HepG2 (cell line): Measurements from ENCODE around the gene EXOC7. TPM values are rescaled to one million over a fixed set of nuclear protein-coding genes. Genes with fewer than 3 reads are reported as not detected.
A peak's percentile ranks its signal among the peaks of the same experiment; 100 is the strongest.

Source experiments
- DNMT1 ChIP-seq: sonication (generic); formaldehyde crosslinking; IDR thresholded peaks from 2 replicates; pipeline ENCODE4 v1.5.1; 2020; ENCODE audit warnings: mild to moderate bottlenecking, missing genetic modification reagents
- DR1 ChIP-seq: sonication (generic); formaldehyde crosslinking; IDR thresholded peaks from 2 replicates; pipeline ENCODE4 v1.8.0; 2021; ENCODE audit warnings: mild to moderate bottlenecking, missing genetic modification reagents, inconsistent platforms
- EEA1 ChIP-seq: sonication (generic); formaldehyde crosslinking; IDR thresholded peaks from 2 replicates; pipeline ENCODE4 v1.5.1; 2020; ENCODE audit warnings: mild to moderate bottlenecking, missing genetic modification reagents, borderline replicate concordance
- ELF3 ChIP-seq: IDR thresholded peaks from 2 replicates; pipeline ENCODE4 v1.6.1; 2016; ENCODE audit warnings: missing genetic modification reagents, missing compliant biosample characterization
- GLMP ChIP-seq: sonication (generic); formaldehyde crosslinking; IDR thresholded peaks from 2 replicates; pipeline ENCODE4 v1.9.0; 2021; ENCODE audit warnings: missing genetic modification reagents, mild to moderate bottlenecking, borderline replicate concordance
- HIVEP1 ChIP-seq: sonication (generic); formaldehyde crosslinking; IDR thresholded peaks from 2 replicates; pipeline ENCODE4 v1.4.0; 2020; ENCODE audit warnings: mild to moderate bottlenecking, missing genetic modification reagents
- HNRNPL ChIP-seq: fragments of 200-400 bp; formaldehyde crosslinking; IDR thresholded peaks from 2 replicates; pipeline ENCODE4 v1.6.1; 2017; ENCODE audit warnings: mild to moderate bottlenecking, low read depth, low read length
- NR1H2 ChIP-seq: sonication (generic); formaldehyde crosslinking; IDR thresholded peaks from 2 replicates; pipeline ENCODE4 v1.8.1; 2022; ENCODE audit warnings: low read depth, missing genetic modification reagents, borderline replicate concordance
- NR2F1 ChIP-seq, 2 experiments: fragments of 450-650 bp in 1 of 2; formaldehyde crosslinking in 1 of 2; IDR thresholded peaks; 2 replicates each; pipeline versions ENCODE4 v1.5.0 to v1.6.1; 2016 to 2020; ENCODE audit warnings: mild to moderate bottlenecking in 1 of 2, missing compliant biosample characterization in 1 of 2, missing genetic modification reagents in 1 of 2, moderate library complexity in 1 of 2
- PATZ1 ChIP-seq: sonication (generic); formaldehyde crosslinking; IDR thresholded peaks from 2 replicates; pipeline ENCODE4 v1.4.0; 2020; ENCODE audit warnings: missing genetic modification reagents
- SNAPC2 ChIP-seq: sonication (generic); formaldehyde crosslinking; IDR thresholded peaks from 2 replicates; pipeline ENCODE4 v1.8.1; 2022; ENCODE audit warnings: mild to moderate bottlenecking, missing genetic modification reagents
- ZNF12 ChIP-seq: sonication (generic); formaldehyde crosslinking; IDR thresholded peaks from 2 replicates; pipeline ENCODE4 v1.5.0; 2020; ENCODE audit warnings: missing genetic modification reagents
- ZNF18 ChIP-seq: sonication (generic); formaldehyde crosslinking; IDR thresholded peaks from 2 replicates; pipeline ENCODE4 v1.8.0; 2022; ENCODE audit warnings: mild to moderate bottlenecking, missing genetic modification reagents; ENCODE audit not compliant: insufficient replicate concordance
- ZNF253 ChIP-seq: sonication (generic); formaldehyde crosslinking; IDR thresholded peaks from 2 replicates; pipeline ENCODE4 v1.8.0; 2022; ENCODE audit warnings: mild to moderate bottlenecking, missing genetic modification reagents, borderline replicate concordance
- ZNF282 ChIP-seq: fragments of 450-650 bp; IDR thresholded peaks from 2 replicates; pipeline ENCODE4 v1.6.1; 2018; ENCODE audit not compliant: partially characterized antibody
- ZNF547 ChIP-seq: sonication (generic); formaldehyde crosslinking; IDR thresholded peaks from 2 replicates; pipeline ENCODE4 v1.5.1; 2020; ENCODE audit warnings: mild to moderate bottlenecking, missing genetic modification reagents
- ZNF775 ChIP-seq: sonication (generic); formaldehyde crosslinking; IDR thresholded peaks from 2 replicates; pipeline ENCODE4 v1.4.0; 2020; ENCODE audit warnings: missing genetic modification reagents, mild to moderate bottlenecking, moderate library complexity, borderline replicate concordance
- ZSCAN12 ChIP-seq: sonication (generic); formaldehyde crosslinking; IDR thresholded peaks from 2 replicates; pipeline ENCODE4 v1.9.0; 2021; ENCODE audit warnings: mild to moderate bottlenecking, missing genetic modification reagents
- polyA plus RNA-seq, 8 experiments: library from polyadenylated mRNA; depleted of rRNA in 3 of 8; stranded (reverse) in 7 of 8; unstranded in 1 of 8; fragments of >200 nt; fragmentation: Illumina TruSeq in 4 of 8; extraction: Trizol in 4 of 8; gene quantifications; 2 replicates each; pipeline versions ENCODE4 v1.2.1 to v1.2.3, GENCODE V29; 2011 to 2016; ENCODE audit warnings: low read depth in 4 of 8, missing spikeins in 1 of 8, mixed read lengths in 1 of 8; ENCODE audit not compliant: insufficient read depth in 1 of 8
- total RNA-seq, 5 experiments: library from RNA; depleted of rRNA; stranded (reverse); fragments of >200 nt; fragmentation: Illumina TruSeq; extraction: Trizol; gene quantifications; 2 replicates each; pipeline ENCODE4 v1.2.3, GENCODE V29; 2016; ENCODE audit warnings: low read depth in 1 of 5
- TF ChIP-seq, protein P1 (sequence below): sonication (generic); formaldehyde crosslinking; IDR thresholded peaks from 2 replicates; pipeline ENCODE4 v1.8.1; 2023; ENCODE audit warnings: mild to moderate bottlenecking, missing genetic modification reagents

EXOC7 gene
- total and polyA plus RNA-seq, 2 of the 13 experiments (the other 11 are each of a cell fraction or from before 2014, with no cell fraction given), result 86.9 to 116 TPM

- TF ChIP-seq DNMT1, result peak; percentile 92
- no peak; the same call in 1 of the 2 replicates for TF ChIP-seq HIVEP1 (CRISPR knock-in tag)
- TF ChIP-seq PATZ1, result peak; percentile 66
- peak; percentile 54 for TF ChIP-seq ZNF12 (CRISPR knock-in tag)
- TF ChIP-seq HNRNPL, result no peak
- no peak for TF ChIP-seq ZNF282
- no peak for TF ChIP-seq SNAPC2 (CRISPR knock-in tag)
- peak; percentile 84; the same call in 1 of the 2 replicates for TF ChIP-seq ZNF253 (CRISPR knock-in tag)
- TF ChIP-seq DR1 (CRISPR knock-in tag), result peak; percentile 92
- no peak for TF ChIP-seq GLMP (CRISPR knock-in tag)
- no peak; the same call in 1 of the 2 replicates for TF ChIP-seq ZSCAN12 (CRISPR knock-in tag)
- TF ChIP-seq ZNF775 (CRISPR knock-in tag), result peak; percentile 14; the same call in 1 of the 2 replicates
- TF ChIP-seq, protein P1, sequence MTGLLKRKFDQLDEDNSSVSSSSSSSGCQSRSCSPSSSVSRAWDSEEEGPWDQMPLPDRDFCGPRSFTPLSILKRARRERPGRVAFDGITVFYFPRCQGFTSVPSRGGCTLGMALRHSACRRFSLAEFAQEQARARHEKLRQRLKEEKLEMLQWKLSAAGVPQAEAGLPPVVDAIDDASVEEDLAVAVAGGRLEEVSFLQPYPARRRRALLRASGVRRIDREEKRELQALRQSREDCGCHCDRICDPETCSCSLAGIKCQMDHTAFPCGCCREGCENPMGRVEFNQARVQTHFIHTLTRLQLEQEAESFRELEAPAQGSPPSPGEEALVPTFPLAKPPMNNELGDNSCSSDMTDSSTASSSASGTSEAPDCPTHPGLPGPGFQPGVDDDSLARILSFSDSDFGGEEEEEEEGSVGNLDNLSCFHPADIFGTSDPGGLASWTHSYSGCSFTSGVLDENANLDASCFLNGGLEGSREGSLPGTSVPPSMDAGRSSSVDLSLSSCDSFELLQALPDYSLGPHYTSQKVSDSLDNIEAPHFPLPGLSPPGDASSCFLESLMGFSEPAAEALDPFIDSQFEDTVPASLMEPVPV (CRISPR knock-in tag), result peak; percentile 94
- TF ChIP-seq ZNF18 (CRISPR knock-in tag), result no peak
- TF ChIP-seq EEA1 (CRISPR knock-in tag), result peak; percentile 98
- peak; percentile 83; the same call in 1 of the 2 replicates for TF ChIP-seq NR1H2
- TF ChIP-seq ELF3 (CRISPR knock-in tag), result peak; percentile 69
- peak; percentile 98 for TF ChIP-seq ZNF547 (CRISPR knock-in tag)
- no peak for TF ChIP-seq NR2F1 (CRISPR knock-in tag; IDR thresholded peaks at IDR 0.05)
These were observed 31.3 kb downstream of the EXOC7 start, which contains the start of gene SRP68 (continued) for GRCh38 chr17:76072148-76072858.
